Measurements from ENCODE around the gene POLE. TPM values are rescaled to one million over a fixed set of nuclear protein-coding genes. Genes with fewer than 3 reads are reported as not detected.
A peak's percentile ranks its signal among the peaks of the same experiment; 100 is the strongest.

Gene POLE
- total and polyA plus RNA-seq, 2 of the 4 experiments (the other 2 are of a cell fraction) = 17.2 to 20.7 TPM

- Histone ChIP-seq H3K56ac (ENCODE audit: extremely low read depth, insufficient read depth, low read length) (no peak within 1 kb of the TSS), H3K9me1 (ENCODE audit: insufficient read depth, low read length) (peaks cover 7% of the 10 kb centered on the region; the same call in 1 of the 2 replicates), H3K36me3 (ENCODE audit: control insufficient read depth, insufficient read depth, low read length) (no peaks in the 10 kb centered on the region), H3K14ac (replicated peaks; ENCODE audit: low read depth, low read length) (no peak within 1 kb of the TSS), H2AK5ac (ENCODE audit: low read depth, low read length) (no peak within 1 kb of the TSS), H4K5ac (ENCODE audit: low read depth, low read length) (no peak within 1 kb of the TSS), H2BK120ac (ENCODE audit: low read depth, low read length) (no peak within 1 kb of the TSS), H3K4ac (ENCODE audit: low read depth, low read length) (no peak within 1 kb of the TSS), H3K9me3 (ENCODE audit: control insufficient read depth, insufficient read depth, low read length) (peaks cover 20% of the 10 kb centered on the region), H2AK9ac (replicated peaks; ENCODE audit: low read depth, low read length, poor library complexity) (peak within 1 kb of the TSS; percentile 42), H2BK5ac (ENCODE audit: low read depth, low read length, poor library complexity, severe bottlenecking) (no peak within 1 kb of the TSS), H4K8ac (ENCODE audit: low read depth in 2 of 2, low read length in 2 of 2) (no peak within 1 kb of the TSS), H3K27me3 (ENCODE audit: control insufficient read depth, insufficient read depth, low read length) (peaks cover 40% of the 10 kb centered on the region), H3K23ac (ENCODE audit: low read depth, low read length) (no peak within 1 kb of the TSS), H4K91ac (ENCODE audit: insufficient read depth, low read depth, low read length) (no peak within 1 kb of the TSS), H2BK15ac (ENCODE audit: low read depth, low read length) (no peak within 1 kb of the TSS), H3K27ac (ENCODE audit: insufficient read depth, low read length) (no peak within 1 kb of the TSS), H4K20me1 (ENCODE audit: insufficient read depth, low read length) (no peaks in the 10 kb centered on the region), H3K4me1 (ENCODE audit: control insufficient read depth, insufficient read depth, low read length) (peaks cover 12% of the 10 kb centered on the region), H3K79me1 (ENCODE audit: low read depth in 1 of 2, low read length in 2 of 2) (no peaks in the 10 kb centered on the region), H2BK20ac (ENCODE audit: low read depth, low read length) (no peak within 1 kb of the TSS), H2AFZ (replicated peaks; ENCODE audit: low read length, poor library complexity) (peak within 1 kb of the TSS; percentile 3), H3K18ac (ENCODE audit: low read depth, low read length) (no peak within 1 kb of the TSS), H3K4me3 (ENCODE audit: insufficient read depth, low read depth, low read length) (no peak within 1 kb of the TSS), H3K9ac (ENCODE audit: low read depth, low read length) (no peak within 1 kb of the TSS), H3K4me2 (ENCODE audit: low read depth, low read length) (no peak within 1 kb of the TSS)
- dilution Hi-C loops (cut with HindIII; ENCODE audit: low sequenced_read_pairs, unreplicated experiment) = no loop called here
- CTCF ChIA-PET = interaction anchor here (1.5 kb wide), 1 partner anchor 20 kb away, joined by 4 read pairs; no protein-coding TSS in a partner anchor
- DNase-seq = no peak
- TF ChIP-seq CTCF (conservative IDR thresholded peaks at IDR 0.05; ENCODE audit: low read depth, low read length) (no peak), MAZ (IDR thresholded peaks at IDR 0.05; ENCODE audit: borderline replicate concordance, low read depth, low read length) (no peak), MXI1 (IDR thresholded peaks at IDR 0.05; ENCODE audit: borderline replicate concordance, low read depth, low read length) (no peak), POLR2A (IDR thresholded peaks at IDR 0.05; ENCODE audit: low read depth, low read length) (no peak), MAFK (IDR thresholded peaks at IDR 0.05; ENCODE audit: low read depth, low read length) (no peak), RAD21 (IDR thresholded peaks at IDR 0.05; ENCODE audit: low read length) (no peak), SMC3 (IDR thresholded peaks at IDR 0.05; ENCODE audit: low read depth, low read length) (no peak), BHLHE40 (IDR thresholded peaks at IDR 0.05; ENCODE audit: low read depth, low read length) (no peak), CHD1 (IDR thresholded peaks at IDR 0.05; ENCODE audit: low read depth, low read length) (no peak)
- in situ Hi-C loops (cut with MboI; ENCODE audit: low sequenced_read_pairs) = loop anchor here (5.0 kb wide), 1 partner anchor 201 kb away; no protein-coding TSS in a partner anchor
- POLR2A ChIA-PET (ENCODE audit: unreplicated experiment) = no interaction called here
- intact Hi-C loops (cut with micrococcal nuclease) = loop anchor here (5.0 kb wide), 1 partner anchor 466 kb away; no protein-coding TSS in a partner anchor
- no TSS peak for BruUV-seq (replicated peaks)
- ATAC-seq (ENCODE audit: low read depth) = no peak
- WGBS, 2 experiments (ENCODE audit: extremely low coverage in 2 of 2, insufficient read length in 1 of 2) = 3% methylated on average over 11 of the region's 49 CpGs; no CpG with 5 or more reads in 1 of the 2 experiments
Measured at GRCh38 chr12:132618683-132619043, 68.5 kb downstream of the POLE start, which contains the start of gene P2RX2. P2RX2 (plus strand) TSS chr12:132618776; CDS start chr12:132618817, 41 bp downstream.

Measured in IMR-90 (cell line).